K562 (cell line): Measurements from ENCODE around the gene PPP4R1. TPM values are rescaled to one million over a fixed set of nuclear protein-coding genes. Genes with fewer than 3 reads are reported as not detected.

Experiments
- ATAC-seq: fragments of 200-7000 bp; cut with Tn5 transposase; 3 replicates; pipeline ENCODE4 v1.9.1; 2020; ENCODE audit warnings: moderate library complexity
- BruUV-seq: library from RNA; stranded (reverse); fragments of 400-500 nt; replicated peaks from 2 replicates; lab custom pipeline; 2021; lab: Mats Ljungman, UMichigan
- CTCF ChIA-PET: fragments of 300-600 bp; formaldehyde crosslinking; extraction: SDS; loops from one replicate; lab custom pipeline; 2021; ENCODE audit warnings: low intra/inter-chr PET ratio; lab: Yijun Ruan, JAX
- POLR2A ChIA-PET: fragments of 300-600, 350-650 bp; sonication (Branson Sonifier 250); formaldehyde crosslinking; extraction: SDS; loops from one replicate; lab custom pipeline; 2021; ENCODE audit warnings: antibody characterized with exemption, inconsistent platforms; lab: Yijun Ruan, JAX
- DNase-seq, 4 experiments: peaks; one replicate each; pipeline versions ENCODE4 v3.0.0 to v3.0.0-alpha.2; 2011 to 2018; ENCODE audit warnings: low spot score in 3 of 4, mixed read lengths in 3 of 4; ENCODE audit errors: extremely low read depth in 1 of 4
- FAIRE-seq: peaks from 2 replicates; lab custom pipeline; 2011; peaks lifted over from hg19 to GRCh38; lab: Jason Lieb, UNC
- H2AFZ ChIP-seq: 2 replicates; pipeline ENCODE4 v1.6.0; 2011; ENCODE audit warnings: low read depth, low read length, control low read depth, inconsistent platforms
- H3K27ac ChIP-seq: fragments of 200-600 bp; 3 replicates; pipeline ENCODE4 v1.8.0; 2011; ENCODE audit warnings: low read depth, mild to moderate bottlenecking, control low read depth, inconsistent platforms, low read length, moderate library complexity, mixed read lengths; ENCODE audit errors: extremely low read depth
- H3K27me3 ChIP-seq, 2 experiments: fragments of 300-600 bp in 1 of 2; 2 replicates in 1 of 2; 3 replicates in 1 of 2; pipeline versions ENCODE4 v1.6.0 to v1.8.0; 2011; ENCODE audit warnings: inconsistent platforms in 2 of 2, low read length in 2 of 2, mild to moderate bottlenecking in 1 of 2, mixed read lengths in 1 of 2, moderate library complexity in 1 of 2; ENCODE audit not compliant: control insufficient read depth in 2 of 2, insufficient read depth in 2 of 2
- H3K36me3 ChIP-seq: fragments of 300-600 bp; 3 replicates; pipeline ENCODE4 v1.8.0; 2011; ENCODE audit warnings: mild to moderate bottlenecking, low read length, inconsistent platforms; ENCODE audit not compliant: control insufficient read depth, insufficient read depth
- H3K4me1 ChIP-seq, 2 experiments: fragments of 200-600 bp in 1 of 2; replicated peaks in 1 of 2; 2 replicates in 1 of 2; 3 replicates in 1 of 2; pipeline versions ENCODE4 v1.5.1 to v1.8.0; 2011; ENCODE audit warnings: inconsistent platforms in 2 of 2, low read length in 2 of 2, mild to moderate bottlenecking in 1 of 2, mixed read lengths in 1 of 2, moderate library complexity in 1 of 2; ENCODE audit not compliant: control insufficient read depth in 2 of 2, insufficient read depth in 2 of 2
- H3K4me2 ChIP-seq: 2 replicates; pipeline ENCODE4 v1.6.1; 2011; ENCODE audit warnings: low read length, control low read depth, inconsistent platforms, mixed read lengths; ENCODE audit not compliant: insufficient read depth
- H3K4me3 ChIP-seq: fragments of 200-600 bp; sonication (generic), shearing (Covaris generic); 2 replicates; pipeline ENCODE4 v1.5.1; 2016; ENCODE audit warnings: control low read depth, inconsistent platforms
- H3K79me2 ChIP-seq: fragments of 200-600 bp; 3 replicates; pipeline ENCODE4 v1.8.0; 2011; ENCODE audit warnings: low read length, inconsistent platforms; ENCODE audit not compliant: control insufficient read depth, insufficient read depth
- H3K9ac ChIP-seq, 2 experiments: 2 replicates each; pipeline versions ENCODE4 v1.6.0 to v1.6.1; 2011; ENCODE audit warnings: low read depth in 2 of 2, low read length in 2 of 2, control low read depth in 1 of 2, inconsistent platforms in 1 of 2, mild to moderate bottlenecking in 1 of 2, mixed read lengths in 1 of 2; ENCODE audit not compliant: insufficient read depth in 1 of 2
- H3K9me1 ChIP-seq: one replicate; pipeline ENCODE4 v1.6.0; 2011; ENCODE audit warnings: inconsistent platforms, mild to moderate bottlenecking, low read length, moderate library complexity; ENCODE audit not compliant: control insufficient read depth, insufficient read depth
- H3K9me3 ChIP-seq: replicated peaks from 2 replicates; pipeline ENCODE4 v1.5.1; 2011; ENCODE audit warnings: low read depth, low read length, inconsistent platforms; ENCODE audit not compliant: control insufficient read depth, insufficient read depth
- H4K20me1 ChIP-seq: replicated peaks from 2 replicates; pipeline ENCODE4 v1.6.1; 2011; ENCODE audit warnings: low read length, inconsistent platforms, mixed read lengths; ENCODE audit not compliant: control insufficient read depth, insufficient read depth
- HDAC2 ChIP-seq: fragments of 450-650 bp; IDR thresholded peaks from 2 replicates; pipeline ENCODE4 v1.6.1; 2016; ENCODE audit warnings: mild to moderate bottlenecking
- PYGO2 ChIP-seq: fragments of 450-650 bp; IDR thresholded peaks from 2 replicates; pipeline ENCODE4 v1.6.1; 2016; ENCODE audit warnings: mild to moderate bottlenecking, missing genetic modification characterization, moderate library complexity, missing compliant biosample characterization
- SETDB1 ChIP-seq: IDR thresholded peaks from one replicate; pipeline ENCODE4 v1.6.1; 2012; ENCODE audit warnings: low read length, control low read depth, inconsistent platforms
- TAL1 ChIP-seq: fragments of 450-650 bp; IDR thresholded peaks from 2 replicates; pipeline ENCODE4 v1.6.1; 2016; ENCODE audit warnings: mild to moderate bottlenecking
- TEAD4 ChIP-seq, 2 experiments: sonication (generic) in 1 of 2; formaldehyde crosslinking in 1 of 2; IDR thresholded peaks; 2 replicates each; pipeline versions ENCODE4 v1.6.1 to v1.8.0; 2012 to 2022; ENCODE audit warnings: borderline replicate concordance in 1 of 2, inconsistent platforms in 1 of 2, low read length in 1 of 2, mild to moderate bottlenecking in 1 of 2, missing genetic modification reagents in 1 of 2
- WGBS: fragments of 100-300 bp; shearing (Covaris generic); methylation state at CpG from one replicate; pipeline ENCODE4 v1.1.6; 2016; ENCODE audit warnings: low coverage, mixed read lengths; ENCODE audit not compliant: insufficient coverage; ENCODE audit errors: missing lambda C conversion rate; 5-methylcytosine and 5-hydroxymethylcytosine counted together
- in situ Hi-C: fragments of 300-500 bp; cut with MboI; formaldehyde crosslinking; loops from 4 replicates; pipeline ENCODE4 v1.15.0; 2018; ENCODE audit warnings: inconsistent platforms, mixed read lengths
- intact Hi-C: fragments of 100-400 bp; cut with micrococcal nuclease; formaldehyde crosslinking; loops from 2 replicates; pipeline ENCODE4 v1.14.2; 2022
- polyA plus RNA-seq, 8 experiments: library from polyadenylated mRNA; depleted of rRNA in 4 of 8; stranded (reverse) in 5 of 8; unstranded in 3 of 8; fragments of >200 nt; fragmentation: Nextera tagmentation in 2 of 8; fragmentation: Illumina TruSeq in 1 of 8; extraction: Ambion mirVana in 2 of 8; extraction: Trizol in 1 of 8; gene quantifications; 2 replicates each; pipeline versions ENCODE4 v1.2.1 to v1.2.3, GENCODE V29; 2011 to 2014; ENCODE audit warnings: inconsistent platforms in 1 of 8, missing spikeins in 1 of 8
- total RNA-seq, 7 experiments: library from RNA; depleted of rRNA in 6 of 7; stranded (reverse); fragments of >200 nt in 6 of 7; fragmentation: Illumina TruSeq in 2 of 7; extraction: Trizol in 2 of 7; gene quantifications; 2 replicates each; pipeline versions ENCODE4 v1.2.1 to v1.2.3, GENCODE V29; 2011 to 2021; ENCODE audit warnings: low replicate concordance in 1 of 7
- TF ChIP-seq, protein P1 (sequence below): fragments of 450-650 bp; IDR thresholded peaks from 2 replicates; pipeline ENCODE4 v1.6.1; 2018; ENCODE audit not compliant: partially characterized antibody
- TF ChIP-seq, protein P2 (sequence below): sonication (generic); formaldehyde crosslinking; IDR thresholded peaks from 2 replicates; pipeline ENCODE4 v1.8.0; 2022; ENCODE audit warnings: missing genetic modification reagents, mild to moderate bottlenecking, borderline replicate concordance

PPP4R1 gene
- total and polyA plus RNA-seq, 9 of the 15 experiments (the other 6 are each of a cell fraction or from before 2014, with no cell fraction given) = 23.5 to 136 (median 84.5) TPM

DNA sequence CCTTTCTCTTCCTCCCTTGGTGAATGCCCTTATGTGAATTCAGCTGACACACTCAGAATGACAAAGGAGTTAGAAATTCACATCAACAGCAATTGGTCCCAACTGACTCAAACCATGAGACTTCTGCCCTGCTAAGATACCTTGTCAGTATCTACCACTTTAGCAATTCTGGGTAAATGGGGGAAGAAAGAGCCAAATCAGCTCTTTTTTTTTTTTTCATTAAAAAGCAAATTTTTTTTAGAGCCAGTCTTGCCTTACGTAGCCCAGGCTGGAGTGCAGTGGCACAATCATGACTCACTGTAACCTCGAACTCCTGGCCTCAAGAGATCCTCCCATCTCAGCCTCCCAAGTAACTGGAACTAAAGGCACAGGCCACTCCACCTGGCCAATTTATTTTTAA lies 1.7 kb upstream of the PPP4R1 start (continued):
- TF ChIP-seq, protein P1, sequence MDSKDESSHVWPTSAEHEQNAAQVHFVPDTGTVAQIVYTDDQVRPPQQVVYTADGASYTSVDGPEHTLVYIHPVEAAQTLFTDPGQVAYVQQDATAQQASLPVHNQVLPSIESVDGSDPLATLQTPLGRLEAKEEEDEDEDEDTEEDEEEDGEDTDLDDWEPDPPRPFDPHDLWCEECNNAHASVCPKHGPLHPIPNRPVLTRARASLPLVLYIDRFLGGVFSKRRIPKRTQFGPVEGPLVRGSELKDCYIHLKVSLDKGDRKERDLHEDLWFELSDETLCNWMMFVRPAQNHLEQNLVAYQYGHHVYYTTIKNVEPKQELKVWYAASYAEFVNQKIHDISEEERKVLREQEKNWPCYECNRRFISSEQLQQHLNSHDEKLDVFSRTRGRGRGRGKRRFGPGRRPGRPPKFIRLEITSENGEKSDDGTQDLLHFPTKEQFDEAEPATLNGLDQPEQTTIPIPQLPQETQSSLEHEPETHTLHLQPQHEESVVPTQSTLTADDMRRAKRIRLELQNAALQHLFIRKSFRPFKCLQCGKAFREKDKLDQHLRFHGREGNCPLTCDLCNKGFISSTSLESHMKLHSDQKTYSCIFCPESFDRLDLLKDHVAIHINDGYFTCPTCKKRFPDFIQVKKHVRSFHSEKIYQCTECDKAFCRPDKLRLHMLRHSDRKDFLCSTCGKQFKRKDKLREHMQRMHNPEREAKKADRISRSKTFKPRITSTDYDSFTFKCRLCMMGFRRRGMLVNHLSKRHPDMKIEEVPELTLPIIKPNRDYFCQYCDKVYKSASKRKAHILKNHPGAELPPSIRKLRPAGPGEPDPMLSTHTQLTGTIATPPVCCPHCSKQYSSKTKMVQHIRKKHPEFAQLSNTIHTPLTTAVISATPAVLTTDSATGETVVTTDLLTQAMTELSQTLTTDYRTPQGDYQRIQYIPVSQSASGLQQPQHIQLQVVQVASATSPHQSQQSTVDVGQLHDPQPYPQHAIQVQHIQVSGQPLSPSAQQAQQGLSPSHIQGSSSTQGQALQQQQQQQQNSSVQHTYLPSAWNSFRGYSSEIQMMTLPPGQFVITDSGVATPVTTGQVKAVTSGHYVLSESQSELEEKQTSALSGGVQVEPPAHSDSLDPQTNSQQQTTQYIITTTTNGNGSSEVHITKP = peak; percentile 8
- TF ChIP-seq SETDB1 (no peak), TEAD4 (IDR thresholded peaks at IDR 0.05; ENCODE audit: low read length) (0 out of 2 replicates have a peak, but pooled peaks have one; percentile 20), TEAD4 (CRISPR knock-in tag; IDR thresholded peaks at IDR 0.05; ENCODE audit: borderline replicate concordance) (no peak), TAL1 (peak; percentile 38; the same call in 1 of the 2 replicates)
- TF ChIP-seq, all 486 proteins: peak for 31

DNA sequence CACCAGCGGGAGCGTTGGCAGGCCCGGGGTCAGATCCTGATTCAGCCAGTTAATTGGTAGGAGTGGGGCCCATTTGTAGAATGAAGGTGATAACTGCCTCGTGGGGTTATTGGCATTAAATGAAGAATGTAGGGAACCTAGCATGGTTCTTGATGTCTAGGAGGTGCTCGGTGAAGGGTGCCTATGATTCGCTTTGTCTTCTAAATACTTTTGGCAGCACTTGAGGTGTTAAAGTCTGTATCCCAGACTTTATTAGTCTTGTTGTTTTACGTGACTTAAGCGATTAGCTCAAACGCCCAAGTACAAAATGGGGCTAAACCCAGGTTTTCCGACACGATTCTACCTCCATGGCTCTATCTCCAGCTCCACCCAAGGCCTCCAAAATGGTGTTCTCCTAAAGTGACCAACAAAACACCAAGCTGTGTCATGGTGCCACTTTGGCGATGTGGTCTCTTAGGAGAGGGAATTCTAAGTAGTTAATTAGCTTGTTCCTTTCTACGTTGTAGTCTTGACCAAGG lies 980 bp upstream of the PPP4R1 start:
- FAIRE-seq (peak; percentile 44), DNase-seq (peak in 1 of 4 experiments; percentile 33), ATAC-seq (no peak)
- in situ Hi-C loops (no loop called here), intact Hi-C loops (no loop called here)
- CTCF ChIA-PET = no interaction called here
- WGBS = 26% methylated on average over 13 of the region's 13 CpGs
- peaks cover 17% of the 10 kb centered on the region for H3K36me3 ChIP-seq
- H3K9ac ChIP-seq = peak overlapping the region; percentile 73 to 86
- peak overlapping the region; percentile 55 for H3K4me3 ChIP-seq
- peak overlapping the region; percentile 77 for H3K27ac ChIP-seq
- no peaks in the 10 kb centered on the region for H4K20me1 ChIP-seq
- H3K79me2 ChIP-seq = peaks cover 46% of the 10 kb centered on the region
- peak overlapping the region; percentile 80 for H3K4me2 ChIP-seq
- BruUV-seq = TSS peak; percentile 84
- peaks cover 12 to 35% of the 10 kb centered on the region in 2 experiments for H3K4me1 ChIP-seq
- POLR2A ChIA-PET = interaction anchor here (0.6 to 2.9 kb wide), 15 partner anchors 11 to 444 kb away, joined by 3 to 21 read pairs (median 4); no protein-coding TSS in a partner anchor
- no peaks in the 10 kb centered on the region for H3K9me1 ChIP-seq
- H3K27me3 ChIP-seq = no peaks in the 10 kb centered on the region
- H3K9me3 ChIP-seq = no peaks in the 10 kb centered on the region
- peak overlapping the region; percentile 92 for H2AFZ ChIP-seq
- 0 out of 2 replicates have a peak, but pooled peaks have one; percentile 4 for TF ChIP-seq PYGO2
- TF ChIP-seq HDAC2 = no peak
- TF ChIP-seq, protein P2, sequence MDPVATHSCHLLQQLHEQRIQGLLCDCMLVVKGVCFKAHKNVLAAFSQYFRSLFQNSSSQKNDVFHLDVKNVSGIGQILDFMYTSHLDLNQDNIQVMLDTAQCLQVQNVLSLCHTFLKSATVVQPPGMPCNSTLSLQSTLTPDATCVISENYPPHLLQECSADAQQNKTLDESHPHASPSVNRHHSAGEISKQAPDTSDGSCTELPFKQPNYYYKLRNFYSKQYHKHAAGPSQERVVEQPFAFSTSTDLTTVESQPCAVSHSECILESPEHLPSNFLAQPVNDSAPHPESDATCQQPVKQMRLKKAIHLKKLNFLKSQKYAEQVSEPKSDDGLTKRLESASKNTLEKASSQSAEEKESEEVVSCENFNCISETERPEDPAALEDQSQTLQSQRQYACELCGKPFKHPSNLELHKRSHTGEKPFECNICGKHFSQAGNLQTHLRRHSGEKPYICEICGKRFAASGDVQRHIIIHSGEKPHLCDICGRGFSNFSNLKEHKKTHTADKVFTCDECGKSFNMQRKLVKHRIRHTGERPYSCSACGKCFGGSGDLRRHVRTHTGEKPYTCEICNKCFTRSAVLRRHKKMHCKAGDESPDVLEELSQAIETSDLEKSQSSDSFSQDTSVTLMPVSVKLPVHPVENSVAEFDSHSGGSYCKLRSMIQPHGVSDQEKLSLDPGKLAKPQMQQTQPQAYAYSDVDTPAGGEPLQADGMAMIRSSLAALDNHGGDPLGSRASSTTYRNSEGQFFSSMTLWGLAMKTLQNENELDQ (CRISPR knock-in tag) = no peak
